ENCODE data around the gene PPP4R1.

DNA sequence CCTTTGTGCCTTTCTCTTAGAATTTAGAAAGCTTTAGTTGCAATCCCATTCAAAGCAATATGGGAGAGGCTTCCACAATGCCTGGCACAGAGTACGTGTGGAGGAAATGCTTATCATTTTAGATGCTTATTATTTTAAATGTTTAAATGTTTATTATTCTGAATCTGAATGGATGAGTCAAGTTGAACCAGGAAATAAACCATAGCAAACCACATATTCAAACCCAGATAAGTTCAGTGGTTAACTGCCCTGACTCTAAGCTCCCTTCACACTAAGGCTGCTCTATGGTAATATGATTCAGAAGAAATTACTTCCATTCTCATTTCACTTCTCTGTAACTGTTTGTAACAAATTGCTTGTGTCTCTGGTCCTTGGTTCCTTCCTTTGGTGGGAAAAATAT lies 5.2 kb upstream of the PPP4R1 start:
- no peak for TF ChIP-seq POLR2AphosphoS5 (IDR thresholded peaks at IDR 0.05)
- TF ChIP-seq, protein P1, sequence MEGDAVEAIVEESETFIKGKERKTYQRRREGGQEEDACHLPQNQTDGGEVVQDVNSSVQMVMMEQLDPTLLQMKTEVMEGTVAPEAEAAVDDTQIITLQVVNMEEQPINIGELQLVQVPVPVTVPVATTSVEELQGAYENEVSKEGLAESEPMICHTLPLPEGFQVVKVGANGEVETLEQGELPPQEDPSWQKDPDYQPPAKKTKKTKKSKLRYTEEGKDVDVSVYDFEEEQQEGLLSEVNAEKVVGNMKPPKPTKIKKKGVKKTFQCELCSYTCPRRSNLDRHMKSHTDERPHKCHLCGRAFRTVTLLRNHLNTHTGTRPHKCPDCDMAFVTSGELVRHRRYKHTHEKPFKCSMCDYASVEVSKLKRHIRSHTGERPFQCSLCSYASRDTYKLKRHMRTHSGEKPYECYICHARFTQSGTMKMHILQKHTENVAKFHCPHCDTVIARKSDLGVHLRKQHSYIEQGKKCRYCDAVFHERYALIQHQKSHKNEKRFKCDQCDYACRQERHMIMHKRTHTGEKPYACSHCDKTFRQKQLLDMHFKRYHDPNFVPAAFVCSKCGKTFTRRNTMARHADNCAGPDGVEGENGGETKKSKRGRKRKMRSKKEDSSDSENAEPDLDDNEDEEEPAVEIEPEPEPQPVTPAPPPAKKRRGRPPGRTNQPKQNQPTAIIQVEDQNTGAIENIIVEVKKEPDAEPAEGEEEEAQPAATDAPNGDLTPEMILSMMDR (IDR thresholded peaks at IDR 0.05; ENCODE audit: poor library complexity, severe bottlenecking), result no peak

Data from neural cell (in vitro differentiated cells).